SK-N-SH treated with all-trans-retinoic acid at 6 μM for 48 hours (cell line): ENCODE data around the gene HCN2.

Experiments used
- GLIS3 ChIP-seq: fragments of 250-450 bp; sonication (Bioruptor Pico); IDR thresholded peaks from 2 replicates; pipeline ENCODE4 v1.5.0; 2020; ENCODE audit warnings: mild to moderate bottlenecking, moderate library complexity
- PPARA ChIP-seq: fragments of 250-450 bp; sonication (Bioruptor Pico); IDR thresholded peaks from 2 replicates; pipeline ENCODE4 v1.5.0; 2020; ENCODE audit warnings: mild to moderate bottlenecking, borderline replicate concordance
- ZFP30 ChIP-seq: fragments of 450-650 bp; formaldehyde crosslinking; IDR thresholded peaks from 2 replicates; pipeline ENCODE4 v1.5.0; 2022; ENCODE audit warnings: mild to moderate bottlenecking, moderate library complexity
- TF ChIP-seq, protein P1 (sequence below): fragments of 250-450 bp; sonication (Bioruptor Pico); IDR thresholded peaks from 2 replicates; pipeline ENCODE4 v1.8.0; 2020; ENCODE audit warnings: mild to moderate bottlenecking, moderate library complexity, borderline replicate concordance
- TF ChIP-seq, protein P2 (sequence below): fragments of 250-450 bp; sonication (Bioruptor Pico); IDR thresholded peaks from 2 replicates; pipeline ENCODE4 v1.5.1; 2021; ENCODE audit warnings: mild to moderate bottlenecking, moderate library complexity
- TF ChIP-seq, protein P3 (sequence below): fragments of 250-450 bp; sonication (Bioruptor Pico); IDR thresholded peaks from 2 replicates; pipeline ENCODE4 v1.5.1; 2020; ENCODE audit warnings: low read depth, mild to moderate bottlenecking, moderate library complexity

DNA sequence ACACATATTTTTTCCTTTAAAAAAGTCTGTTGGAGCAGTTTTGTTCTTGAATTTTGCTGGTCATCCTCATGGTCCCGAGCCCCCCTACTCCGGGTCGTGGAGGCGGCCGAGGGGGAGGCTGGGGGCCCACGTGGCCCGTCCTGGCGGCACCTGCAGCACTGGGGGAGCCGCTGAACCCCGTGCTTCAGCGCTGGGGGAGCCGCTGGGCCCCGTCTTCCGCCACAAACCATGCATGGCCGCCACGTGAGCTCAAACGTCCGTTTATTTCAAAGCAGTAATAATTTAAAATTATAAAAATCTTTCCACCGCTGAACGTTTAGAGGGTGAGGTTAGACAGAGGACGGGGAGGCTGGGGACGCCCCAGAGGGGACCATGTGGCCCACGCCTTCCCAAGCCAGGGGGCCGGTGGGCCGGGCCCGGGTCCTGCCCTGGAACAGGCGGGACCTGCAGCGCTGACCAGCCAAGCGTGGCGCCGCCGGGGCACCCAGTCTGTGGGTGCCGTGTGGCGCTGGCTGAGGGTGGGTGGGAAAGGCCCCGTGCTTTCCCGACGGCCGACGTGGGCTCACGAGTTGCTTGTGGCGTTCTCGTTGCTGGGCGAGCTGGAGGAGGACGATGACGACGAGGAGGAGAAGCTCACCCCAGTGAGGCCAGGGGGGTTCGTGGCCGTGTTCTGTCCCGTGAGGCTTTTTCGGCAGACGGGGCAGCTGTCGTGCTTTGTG lies 58.0 kb downstream of the HCN2 start:
- TF ChIP-seq GLIS3 (CRISPR knock-in tag) (no peak), ZFP30 (no peak), PPARA (CRISPR knock-in tag) (no peak)
- TF ChIP-seq, protein P1, sequence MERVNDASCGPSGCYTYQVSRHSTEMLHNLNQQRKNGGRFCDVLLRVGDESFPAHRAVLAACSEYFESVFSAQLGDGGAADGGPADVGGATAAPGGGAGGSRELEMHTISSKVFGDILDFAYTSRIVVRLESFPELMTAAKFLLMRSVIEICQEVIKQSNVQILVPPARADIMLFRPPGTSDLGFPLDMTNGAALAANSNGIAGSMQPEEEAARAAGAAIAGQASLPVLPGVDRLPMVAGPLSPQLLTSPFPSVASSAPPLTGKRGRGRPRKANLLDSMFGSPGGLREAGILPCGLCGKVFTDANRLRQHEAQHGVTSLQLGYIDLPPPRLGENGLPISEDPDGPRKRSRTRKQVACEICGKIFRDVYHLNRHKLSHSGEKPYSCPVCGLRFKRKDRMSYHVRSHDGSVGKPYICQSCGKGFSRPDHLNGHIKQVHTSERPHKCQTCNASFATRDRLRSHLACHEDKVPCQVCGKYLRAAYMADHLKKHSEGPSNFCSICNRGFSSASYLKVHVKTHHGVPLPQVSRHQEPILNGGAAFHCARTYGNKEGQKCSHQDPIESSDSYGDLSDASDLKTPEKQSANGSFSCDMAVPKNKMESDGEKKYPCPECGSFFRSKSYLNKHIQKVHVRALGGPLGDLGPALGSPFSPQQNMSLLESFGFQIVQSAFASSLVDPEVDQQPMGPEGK (CRISPR knock-in tag): no peak
- TF ChIP-seq, protein P2, sequence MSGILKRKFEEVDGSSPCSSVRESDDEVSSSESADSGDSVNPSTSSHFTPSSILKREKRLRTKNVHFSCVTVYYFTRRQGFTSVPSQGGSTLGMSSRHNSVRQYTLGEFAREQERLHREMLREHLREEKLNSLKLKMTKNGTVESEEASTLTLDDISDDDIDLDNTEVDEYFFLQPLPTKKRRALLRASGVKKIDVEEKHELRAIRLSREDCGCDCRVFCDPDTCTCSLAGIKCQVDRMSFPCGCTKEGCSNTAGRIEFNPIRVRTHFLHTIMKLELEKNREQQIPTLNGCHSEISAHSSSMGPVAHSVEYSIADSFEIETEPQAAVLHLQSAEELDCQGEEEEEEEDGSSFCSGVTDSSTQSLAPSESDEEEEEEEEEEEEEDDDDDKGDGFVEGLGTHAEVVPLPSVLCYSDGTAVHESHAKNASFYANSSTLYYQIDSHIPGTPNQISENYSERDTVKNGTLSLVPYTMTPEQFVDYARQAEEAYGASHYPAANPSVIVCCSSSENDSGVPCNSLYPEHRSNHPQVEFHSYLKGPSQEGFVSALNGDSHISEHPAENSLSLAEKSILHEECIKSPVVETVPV (CRISPR knock-in tag): no peak
- TF ChIP-seq, protein P3, sequence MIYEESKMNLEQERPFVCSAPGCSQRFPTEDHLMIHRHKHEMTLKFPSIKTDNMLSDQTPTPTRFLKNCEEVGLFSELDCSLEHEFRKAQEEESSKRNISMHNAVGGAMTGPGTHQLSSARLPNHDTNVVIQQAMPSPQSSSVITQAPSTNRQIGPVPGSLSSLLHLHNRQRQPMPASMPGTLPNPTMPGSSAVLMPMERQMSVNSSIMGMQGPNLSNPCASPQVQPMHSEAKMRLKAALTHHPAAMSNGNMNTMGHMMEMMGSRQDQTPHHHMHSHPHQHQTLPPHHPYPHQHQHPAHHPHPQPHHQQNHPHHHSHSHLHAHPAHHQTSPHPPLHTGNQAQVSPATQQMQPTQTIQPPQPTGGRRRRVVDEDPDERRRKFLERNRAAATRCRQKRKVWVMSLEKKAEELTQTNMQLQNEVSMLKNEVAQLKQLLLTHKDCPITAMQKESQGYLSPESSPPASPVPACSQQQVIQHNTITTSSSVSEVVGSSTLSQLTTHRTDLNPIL: no peak
